SU-DHL-6 (cell line): ENCODE measurements around the gene EIF3CL.
"Not testable (repeated sequence)": the region's sequence is repeated elsewhere in the genome, so short reads cannot be mapped to it uniquely, and the experiment has no call there.

Experiments used
- EZH2phosphoT487 ChIP-seq: fragments of 200-600 bp; sonication (generic), shearing (Covaris generic); conservative IDR thresholded peaks from 2 replicates; pipeline ENCODE4 v1.6.1; 2018; ENCODE audit warnings: mild to moderate bottlenecking, antibody characterized with exemption, low read length, moderate library complexity, mixed read lengths
- TF ChIP-seq, protein P1 (sequence below): fragments of 200-600 bp; sonication (generic); IDR thresholded peaks from one replicate; pipeline ENCODE4 v1.5.1; 2017; ENCODE audit warnings: antibody characterized with exemption, mild to moderate bottlenecking, low read length, moderate library complexity; ENCODE audit not compliant: insufficient read depth, poor library complexity, severe bottlenecking

- TF ChIP-seq, protein P1, sequence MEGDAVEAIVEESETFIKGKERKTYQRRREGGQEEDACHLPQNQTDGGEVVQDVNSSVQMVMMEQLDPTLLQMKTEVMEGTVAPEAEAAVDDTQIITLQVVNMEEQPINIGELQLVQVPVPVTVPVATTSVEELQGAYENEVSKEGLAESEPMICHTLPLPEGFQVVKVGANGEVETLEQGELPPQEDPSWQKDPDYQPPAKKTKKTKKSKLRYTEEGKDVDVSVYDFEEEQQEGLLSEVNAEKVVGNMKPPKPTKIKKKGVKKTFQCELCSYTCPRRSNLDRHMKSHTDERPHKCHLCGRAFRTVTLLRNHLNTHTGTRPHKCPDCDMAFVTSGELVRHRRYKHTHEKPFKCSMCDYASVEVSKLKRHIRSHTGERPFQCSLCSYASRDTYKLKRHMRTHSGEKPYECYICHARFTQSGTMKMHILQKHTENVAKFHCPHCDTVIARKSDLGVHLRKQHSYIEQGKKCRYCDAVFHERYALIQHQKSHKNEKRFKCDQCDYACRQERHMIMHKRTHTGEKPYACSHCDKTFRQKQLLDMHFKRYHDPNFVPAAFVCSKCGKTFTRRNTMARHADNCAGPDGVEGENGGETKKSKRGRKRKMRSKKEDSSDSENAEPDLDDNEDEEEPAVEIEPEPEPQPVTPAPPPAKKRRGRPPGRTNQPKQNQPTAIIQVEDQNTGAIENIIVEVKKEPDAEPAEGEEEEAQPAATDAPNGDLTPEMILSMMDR: not testable (repeated sequence)
- TF ChIP-seq EZH2phosphoT487: not testable (repeated sequence)
These were observed 68.0 kb downstream of the EIF3CL start for GRCh38 chr16:28335678-28336077.
